Measurements from ENCODE around the gene NPHP1.
"Not testable (repeated sequence)": the region's sequence is repeated elsewhere in the genome, so short reads cannot be mapped to it uniquely, and the experiment has no call there.

The NPHP1 gene

GRCh38 chr2:110094884-110095534, 109.8 kb downstream of the NPHP1 start:
- not testable (repeated sequence) for ATAC-seq, H3K36me3 Mint-ChIP-seq, H3K9me3 Mint-ChIP-seq, H3K27me3 Mint-ChIP-seq, H3K4me1 Mint-ChIP-seq, H3K4me3 Mint-ChIP-seq, H3K27ac Mint-ChIP-seq

DNA sequence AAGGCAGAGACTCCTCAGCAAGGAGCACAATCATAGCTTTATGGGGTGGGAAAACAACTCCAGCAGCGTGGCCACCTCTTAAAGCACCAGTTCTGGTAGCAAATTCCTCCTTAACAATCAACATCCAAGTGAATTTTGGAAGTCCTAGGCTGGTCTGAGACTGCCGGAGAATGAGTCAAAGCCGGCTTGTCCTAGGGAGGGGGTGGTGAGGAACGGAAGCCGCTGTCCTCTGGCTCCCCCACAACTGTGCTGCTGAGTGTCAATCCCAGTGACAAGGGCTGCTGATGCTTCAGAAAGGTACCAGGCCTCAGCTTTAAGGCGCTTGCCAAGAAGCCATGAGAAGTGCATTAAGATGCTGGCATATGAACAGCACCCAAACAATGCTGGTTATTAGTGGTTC, 110.9 kb downstream of the NPHP1 start:
- H3K4me3 Mint-ChIP-seq, result not testable (repeated sequence)

GRCh38 chr2:110090164-110090563, 114.6 kb downstream of the NPHP1 start:
- H3K27ac Mint-ChIP-seq, H3K36me3 Mint-ChIP-seq, H3K4me1 Mint-ChIP-seq: not testable (repeated sequence)

More for the DNA sequence above, 110.9 kb downstream of the NPHP1 start:
- H3K9me3 Mint-ChIP-seq, H3K4me1 Mint-ChIP-seq, H3K27ac Mint-ChIP-seq, H3K36me3 Mint-ChIP-seq, H3K27me3 Mint-ChIP-seq: not testable (repeated sequence)
- peak; percentile 5 for ATAC-seq

GRCh38 chr2:110083757-110084156, 121.1 kb downstream of the NPHP1 start:
- H3K27me3 Mint-ChIP-seq, H3K4me1 Mint-ChIP-seq, ATAC-seq, H3K4me3 Mint-ChIP-seq, H3K36me3 Mint-ChIP-seq, H3K27ac Mint-ChIP-seq, H3K9me3 Mint-ChIP-seq: not testable (repeated sequence)

More at GRCh38 chr2:110090164-110090563, 114.6 kb downstream of the NPHP1 start:
- not testable (repeated sequence) for H3K27me3 Mint-ChIP-seq, ATAC-seq, H3K4me3 Mint-ChIP-seq, H3K9me3 Mint-ChIP-seq

GRCh38 chr2:110083162-110083561, 121.7 kb downstream of the NPHP1 start:
- H3K4me3 Mint-ChIP-seq, H3K36me3 Mint-ChIP-seq, H3K27me3 Mint-ChIP-seq, H3K4me1 Mint-ChIP-seq, ATAC-seq, H3K27ac Mint-ChIP-seq, H3K9me3 Mint-ChIP-seq: not testable (repeated sequence)

GRCh38 chr2:110078104-110078503, 126.7 kb downstream of the NPHP1 start:
- H3K27ac Mint-ChIP-seq, H3K27me3 Mint-ChIP-seq, H3K4me1 Mint-ChIP-seq, H3K9me3 Mint-ChIP-seq, H3K4me3 Mint-ChIP-seq, H3K36me3 Mint-ChIP-seq, ATAC-seq: not testable (repeated sequence)

GRCh38 chr2:110075896-110076295, 128.9 kb downstream of the NPHP1 start:
- H3K9me3 Mint-ChIP-seq, ATAC-seq, H3K36me3 Mint-ChIP-seq, H3K27me3 Mint-ChIP-seq, H3K4me3 Mint-ChIP-seq, H3K27ac Mint-ChIP-seq, H3K4me1 Mint-ChIP-seq: not testable (repeated sequence)
